HepG2 (cell line): ENCODE data around the gene SERTAD2. TPM values are rescaled to one million over a fixed set of nuclear protein-coding genes. Genes with fewer than 3 reads are reported as not detected.

Source experiments
- CEBPB ChIP-seq: IDR thresholded peaks from 2 replicates; pipeline ENCODE4 v1.6.1; 2011; ENCODE audit warnings: low read depth, low read length, improper control_type of control experiment, borderline replicate concordance
- HOXA7 ChIP-seq: sonication (generic); formaldehyde crosslinking; IDR thresholded peaks from 2 replicates; pipeline ENCODE4 v1.8.1; 2022; ENCODE audit warnings: mild to moderate bottlenecking, missing genetic modification reagents, moderate library complexity
- KDM1A ChIP-seq: IDR thresholded peaks from 2 replicates; pipeline ENCODE4 v1.6.1; 2016; ENCODE audit warnings: missing compliant biosample characterization
- KMT2B ChIP-seq: IDR thresholded peaks from 2 replicates; pipeline ENCODE4 v1.6.1; 2016; ENCODE audit warnings: missing genetic modification reagents, missing compliant biosample characterization
- MIER3 ChIP-seq: IDR thresholded peaks from 2 replicates; pipeline ENCODE4 v1.6.1; 2016; ENCODE audit warnings: missing compliant biosample characterization, borderline replicate concordance
- SALL1 ChIP-seq: sonication (generic); formaldehyde crosslinking; IDR thresholded peaks from 2 replicates; pipeline ENCODE4 v1.8.0; 2022; ENCODE audit warnings: mild to moderate bottlenecking, missing genetic modification reagents
- ZMAT5 ChIP-seq: sonication (generic); formaldehyde crosslinking; IDR thresholded peaks from 2 replicates; pipeline ENCODE4 v1.5.0; 2020; ENCODE audit warnings: mild to moderate bottlenecking, low read depth, missing genetic modification reagents, borderline replicate concordance
- ZNF44 ChIP-seq: sonication (generic); formaldehyde crosslinking; IDR thresholded peaks from 2 replicates; pipeline ENCODE4 v1.5.1; 2020; ENCODE audit warnings: mild to moderate bottlenecking, missing genetic modification reagents
- ZNF446 ChIP-seq: sonication (generic); formaldehyde crosslinking; IDR thresholded peaks from 2 replicates; pipeline ENCODE4 v1.5.0; 2020; ENCODE audit warnings: mild to moderate bottlenecking, missing genetic modification reagents
- ZNF614 ChIP-seq: IDR thresholded peaks from 2 replicates; pipeline ENCODE4 v1.6.1; 2018; ENCODE audit warnings: missing biosample characterization, missing genetic modification reagents, inconsistent platforms, borderline replicate concordance
- ZNF790 ChIP-seq: sonication (generic); formaldehyde crosslinking; IDR thresholded peaks from 2 replicates; pipeline ENCODE4 v1.8.0; 2022; ENCODE audit warnings: missing genetic modification reagents, mild to moderate bottlenecking, borderline replicate concordance
- polyA plus RNA-seq, 8 experiments: library from polyadenylated mRNA; depleted of rRNA in 3 of 8; stranded (reverse) in 7 of 8; unstranded in 1 of 8; fragments of >200 nt; fragmentation: Illumina TruSeq in 4 of 8; extraction: Trizol in 4 of 8; gene quantifications; 2 replicates each; pipeline versions ENCODE4 v1.2.1 to v1.2.3, GENCODE V29; 2011 to 2016; ENCODE audit warnings: low read depth in 4 of 8, missing spikeins in 1 of 8, mixed read lengths in 1 of 8; ENCODE audit not compliant: insufficient read depth in 1 of 8
- total RNA-seq, 5 experiments: library from RNA; depleted of rRNA; stranded (reverse); fragments of >200 nt; fragmentation: Illumina TruSeq; extraction: Trizol; gene quantifications; 2 replicates each; pipeline ENCODE4 v1.2.3, GENCODE V29; 2016; ENCODE audit warnings: low read depth in 1 of 5
- TF ChIP-seq, protein P1 (sequence below), 2 experiments: fragments of 450-650 bp in 1 of 2; sonication (generic) in 1 of 2; formaldehyde crosslinking in 1 of 2; IDR thresholded peaks; 2 replicates each; pipeline versions ENCODE4 v1.6.1 to v1.8.0; 2016 to 2022; ENCODE audit warnings: antibody characterized with exemption in 1 of 2, mild to moderate bottlenecking in 1 of 2, missing genetic modification reagents in 1 of 2
- TF ChIP-seq, protein P2 (sequence below), 2 experiments: sonication (generic) in 1 of 2; formaldehyde crosslinking in 1 of 2; IDR thresholded peaks; 2 replicates each; pipeline versions ENCODE4 v1.4.0 to v1.6.1; 2018 to 2020; ENCODE audit warnings: missing genetic modification reagents in 2 of 2, borderline replicate concordance in 1 of 2, low read depth in 1 of 2, mild to moderate bottlenecking in 1 of 2, missing biosample characterization in 1 of 2
- TF ChIP-seq, protein P3 (sequence below): sonication (generic); formaldehyde crosslinking; IDR thresholded peaks from 2 replicates; pipeline ENCODE4 v1.8.0; 2022; ENCODE audit warnings: missing genetic modification reagents, mild to moderate bottlenecking, inconsistent platforms, borderline replicate concordance
- TF ChIP-seq, protein P4 (sequence below): sonication (generic); formaldehyde crosslinking; conservative IDR thresholded peaks from 2 replicates; pipeline ENCODE4 v1.5.0; 2020; ENCODE audit warnings: missing genetic modification reagents

SERTAD2 gene
- total and polyA plus RNA-seq, 2 of the 13 experiments (the other 11 are each of a cell fraction or from before 2014, with no cell fraction given): 6.7 to 22.6 TPM

- TF ChIP-seq, protein P1, sequence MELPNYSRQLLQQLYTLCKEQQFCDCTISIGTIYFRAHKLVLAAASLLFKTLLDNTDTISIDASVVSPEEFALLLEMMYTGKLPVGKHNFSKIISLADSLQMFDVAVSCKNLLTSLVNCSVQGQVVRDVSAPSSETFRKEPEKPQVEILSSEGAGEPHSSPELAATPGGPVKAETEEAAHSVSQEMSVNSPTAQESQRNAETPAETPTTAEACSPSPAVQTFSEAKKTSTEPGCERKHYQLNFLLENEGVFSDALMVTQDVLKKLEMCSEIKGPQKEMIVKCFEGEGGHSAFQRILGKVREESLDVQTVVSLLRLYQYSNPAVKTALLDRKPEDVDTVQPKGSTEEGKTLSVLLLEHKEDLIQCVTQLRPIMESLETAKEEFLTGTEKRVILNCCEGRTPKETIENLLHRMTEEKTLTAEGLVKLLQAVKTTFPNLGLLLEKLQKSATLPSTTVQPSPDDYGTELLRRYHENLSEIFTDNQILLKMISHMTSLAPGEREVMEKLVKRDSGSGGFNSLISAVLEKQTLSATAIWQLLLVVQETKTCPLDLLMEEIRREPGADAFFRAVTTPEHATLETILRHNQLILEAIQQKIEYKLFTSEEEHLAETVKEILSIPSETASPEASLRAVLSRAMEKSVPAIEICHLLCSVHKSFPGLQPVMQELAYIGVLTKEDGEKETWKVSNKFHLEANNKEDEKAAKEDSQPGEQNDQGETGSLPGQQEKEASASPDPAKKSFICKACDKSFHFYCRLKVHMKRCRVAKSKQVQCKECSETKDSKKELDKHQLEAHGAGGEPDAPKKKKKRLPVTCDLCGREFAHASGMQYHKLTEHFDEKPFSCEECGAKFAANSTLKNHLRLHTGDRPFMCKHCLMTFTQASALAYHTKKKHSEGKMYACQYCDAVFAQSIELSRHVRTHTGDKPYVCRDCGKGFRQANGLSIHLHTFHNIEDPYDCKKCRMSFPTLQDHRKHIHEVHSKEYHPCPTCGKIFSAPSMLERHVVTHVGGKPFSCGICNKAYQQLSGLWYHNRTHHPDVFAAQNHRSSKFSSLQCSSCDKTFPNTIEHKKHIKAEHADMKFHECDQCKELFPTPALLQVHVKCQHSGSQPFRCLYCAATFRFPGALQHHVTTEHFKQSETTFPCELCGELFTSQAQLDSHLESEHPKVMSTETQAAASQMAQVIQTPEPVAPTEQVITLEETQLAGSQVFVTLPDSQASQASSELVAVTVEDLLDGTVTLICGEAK (IDR thresholded peaks at IDR 0.05): no peak
- TF ChIP-seq, protein P1 (CRISPR knock-in tag; IDR thresholded peaks at IDR 0.05): no peak
- TF ChIP-seq ZNF790 (CRISPR knock-in tag) (no peak), SALL1 (CRISPR knock-in tag) (peak; percentile 70), CEBPB (peak; percentile 50; the same call in 1 of the 2 replicates), KDM1A (CRISPR knock-in tag) (no peak), ZMAT5 (CRISPR knock-in tag) (no peak), ZNF44 (CRISPR knock-in tag) (peak; percentile 38; the same call in 1 of the 2 replicates), ZNF614 (CRISPR knock-in tag) (0 out of 2 replicates have a peak, but pooled peaks have one; percentile 51), KMT2B (CRISPR knock-in tag) (no peak), MIER3 (CRISPR knock-in tag) (no peak), ZNF446 (CRISPR knock-in tag) (no peak), HOXA7 (no peak)
- TF ChIP-seq, protein P2, sequence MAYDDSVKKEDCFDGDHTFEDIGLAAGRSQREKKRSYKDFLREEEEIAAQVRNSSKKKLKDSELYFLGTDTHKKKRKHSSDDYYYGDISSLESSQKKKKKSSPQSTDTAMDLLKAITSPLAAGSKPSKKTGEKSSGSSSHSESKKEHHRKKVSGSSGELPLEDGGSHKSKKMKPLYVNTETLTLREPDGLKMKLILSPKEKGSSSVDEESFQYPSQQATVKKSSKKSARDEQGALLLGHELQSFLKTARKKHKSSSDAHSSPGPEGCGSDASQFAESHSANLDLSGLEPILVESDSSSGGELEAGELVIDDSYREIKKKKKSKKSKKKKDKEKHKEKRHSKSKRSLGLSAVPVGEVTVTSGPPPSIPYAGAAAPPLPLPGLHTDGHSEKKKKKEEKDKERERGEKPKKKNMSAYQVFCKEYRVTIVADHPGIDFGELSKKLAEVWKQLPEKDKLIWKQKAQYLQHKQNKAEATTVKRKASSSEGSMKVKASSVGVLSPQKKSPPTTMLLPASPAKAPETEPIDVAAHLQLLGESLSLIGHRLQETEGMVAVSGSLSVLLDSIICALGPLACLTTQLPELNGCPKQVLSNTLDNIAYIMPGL (CRISPR knock-in tag; IDR thresholded peaks at IDR 0.05; ENCODE audit: borderline replicate concordance in 1 of 2, low read depth in 1 of 2): peak in 1 of 2 experiments; percentile 31; a peak in 1 of 4 replicates
- TF ChIP-seq, protein P3, sequence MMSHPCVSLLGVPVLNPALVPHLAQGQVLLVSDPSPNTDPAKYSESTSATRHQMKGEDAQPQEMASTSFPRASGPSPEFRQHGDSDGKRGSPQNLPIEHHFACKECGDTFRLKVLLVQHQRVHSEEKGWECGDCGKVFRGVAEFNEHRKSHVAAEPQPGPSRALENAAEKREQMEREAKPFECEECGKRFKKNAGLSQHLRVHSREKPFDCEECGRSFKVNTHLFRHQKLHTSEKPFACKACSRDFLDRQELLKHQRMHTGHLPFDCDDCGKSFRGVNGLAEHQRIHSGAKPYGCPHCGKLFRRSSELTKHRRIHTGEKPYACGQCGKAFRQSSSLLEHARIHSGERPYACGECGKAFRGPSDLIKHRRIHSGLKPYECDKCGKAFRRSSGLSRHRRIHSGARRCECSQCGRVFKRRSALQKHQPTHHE (CRISPR knock-in tag): no peak
- TF ChIP-seq, protein P4, sequence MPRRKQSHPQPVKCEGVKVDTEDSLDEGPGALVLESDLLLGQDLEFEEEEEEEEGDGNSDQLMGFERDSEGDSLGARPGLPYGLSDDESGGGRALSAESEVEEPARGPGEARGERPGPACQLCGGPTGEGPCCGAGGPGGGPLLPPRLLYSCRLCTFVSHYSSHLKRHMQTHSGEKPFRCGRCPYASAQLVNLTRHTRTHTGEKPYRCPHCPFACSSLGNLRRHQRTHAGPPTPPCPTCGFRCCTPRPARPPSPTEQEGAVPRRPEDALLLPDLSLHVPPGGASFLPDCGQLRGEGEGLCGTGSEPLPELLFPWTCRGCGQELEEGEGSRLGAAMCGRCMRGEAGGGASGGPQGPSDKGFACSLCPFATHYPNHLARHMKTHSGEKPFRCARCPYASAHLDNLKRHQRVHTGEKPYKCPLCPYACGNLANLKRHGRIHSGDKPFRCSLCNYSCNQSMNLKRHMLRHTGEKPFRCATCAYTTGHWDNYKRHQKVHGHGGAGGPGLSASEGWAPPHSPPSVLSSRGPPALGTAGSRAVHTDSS (CRISPR knock-in tag): no peak
Observed at GRCh38 chr2:64649013-64649484, 4.7 kb downstream of the SERTAD2 start (continued).
